ENCODE data around the gene ADH4.

ADH4 gene

DNA sequence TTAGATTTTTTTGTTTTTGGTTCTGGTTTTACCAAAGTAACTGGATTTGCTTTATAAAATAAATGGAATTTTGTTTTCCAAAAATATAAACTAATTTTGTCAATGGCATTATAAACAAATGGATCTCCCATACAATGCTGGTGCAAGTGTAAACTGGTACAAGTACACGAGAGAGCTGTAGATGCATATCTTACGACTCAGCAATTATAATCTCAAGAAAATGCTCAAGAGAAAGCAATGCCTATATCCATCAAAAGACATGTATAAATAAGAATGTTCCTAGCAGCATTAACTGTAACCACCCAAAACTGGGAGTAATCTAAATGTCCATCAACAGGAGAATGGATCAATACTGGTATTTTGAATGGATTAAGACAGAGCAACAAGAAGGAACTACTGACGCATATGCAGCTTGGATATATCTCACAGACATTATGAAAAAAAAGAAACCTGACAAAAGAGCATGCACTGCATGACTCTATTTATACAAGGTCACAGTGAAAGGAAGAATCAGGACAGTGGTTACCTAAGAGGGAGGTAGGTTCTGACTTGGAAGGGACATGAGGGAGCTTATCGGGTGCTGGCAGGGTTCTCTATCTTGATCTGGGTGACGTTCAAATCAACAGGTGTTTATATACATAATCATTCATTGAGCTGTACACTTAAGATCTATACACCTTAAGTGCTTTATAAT lies 65.0 kb downstream of the ADH4 start:
- no peak for DNase-seq

- no peak for DNase-seq
These were observed 65.8 kb downstream of the ADH4 start for GRCh38 chr4:99078336-99078735.

DNA sequence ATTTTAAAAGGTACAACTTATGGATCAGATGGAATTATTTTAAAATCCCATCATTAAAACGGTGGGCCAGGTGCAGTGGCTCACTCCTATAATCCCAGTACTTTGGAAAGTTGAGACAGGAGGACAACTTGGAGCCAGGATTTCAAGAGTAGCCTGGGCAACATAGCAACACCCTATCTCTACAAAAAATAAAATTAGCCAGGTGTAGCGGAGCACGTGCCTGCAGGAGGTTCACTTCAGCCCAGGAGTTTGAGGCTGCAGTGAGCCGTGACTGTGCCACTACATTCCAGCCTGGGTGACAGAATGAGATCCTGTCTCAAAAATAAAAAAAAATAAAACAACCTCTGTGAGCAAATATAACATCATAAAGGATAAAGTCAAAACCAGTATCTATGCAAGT lies 66.9 kb downstream of the ADH4 start:
- DNase-seq: no peak

GRCh38 chr4:99076292-99076976 lies 67.7 kb downstream of the ADH4 start:
- DNase-seq: no peak

GRCh38 chr4:99074816-99075215 lies 69.3 kb downstream of the ADH4 start:
- no peak for DNase-seq

Data from CD4-positive, alpha-beta T cell treated with Interleukin-21 for 1 hour (primary cell).